ENCODE results near the gene TSPAN8. TPM values are rescaled to one million over a fixed set of nuclear protein-coding genes. Genes with fewer than 3 reads are reported as not detected.
"Not testable (repeated sequence)": the region's sequence is repeated elsewhere in the genome, so short reads cannot be mapped to it uniquely, and the experiment has no call there.

TSPAN8 gene
- total and polyA plus RNA-seq, 2 experiments from 2014 or later: 0.11 TPM; not detected in 1

GRCh38 chr12:71159878-71160277 is 2.1 kb upstream of the TSPAN8 start:
- Histone ChIP-seq H3K27me3 (no peaks in the 10 kb centered on the region), H3K4me1 (ENCODE audit: low read depth) (no peaks in the 10 kb centered on the region), H3K4me3 (no peak overlapping the region), H3K9me3 (ENCODE audit: low read depth) (no peaks in the 10 kb centered on the region), H3K36me3 (no peaks in the 10 kb centered on the region), H3K27ac (no peak overlapping the region)
- no peak for TF ChIP-seq CTCF (IDR thresholded peaks at IDR 0.05; ENCODE audit: low read depth, low read length)
- DNase-seq (ENCODE audit: low read depth in 1 of 2, low spot score in 1 of 2): no peak

- Histone ChIP-seq H3K27ac (no peak overlapping the region), H3K4me3 (no peak overlapping the region), H3K27me3 (no peaks in the 10 kb centered on the region), H3K36me3 (no peaks in the 10 kb centered on the region), H3K4me1 (ENCODE audit: low read depth) (no peaks in the 10 kb centered on the region), H3K9me3 (ENCODE audit: low read depth) (no peaks in the 10 kb centered on the region)
- no peak for DNase-seq (ENCODE audit: low read depth in 1 of 2, low spot score in 1 of 2)
- TF ChIP-seq CTCF (IDR thresholded peaks at IDR 0.05; ENCODE audit: low read depth, low read length): no peak
These were observed 1.5 kb upstream of the TSPAN8 start for GRCh38 chr12:71159264-71159663.

GRCh38 chr12:71158361-71158882 is 623 bp upstream of the TSPAN8 start:
- Histone ChIP-seq H3K36me3 (no peaks in the 10 kb centered on the region), H3K4me1 (ENCODE audit: low read depth) (no peaks in the 10 kb centered on the region), H3K9me3 (ENCODE audit: low read depth) (no peaks in the 10 kb centered on the region), H3K27ac (no peak overlapping the region), H3K4me3 (no peak overlapping the region), H3K27me3 (no peaks in the 10 kb centered on the region)
- no peak for DNase-seq (ENCODE audit: low read depth in 1 of 2, low spot score in 1 of 2)
- no peak for TF ChIP-seq CTCF (IDR thresholded peaks at IDR 0.05; ENCODE audit: low read depth, low read length)

- no peak overlapping the region for H3K27ac ChIP-seq
- TF ChIP-seq CTCF (IDR thresholded peaks at IDR 0.05; ENCODE audit: low read depth, low read length): no peak
- no peak overlapping the region for H3K4me3 ChIP-seq
- no peaks in the 10 kb centered on the region for H3K36me3 ChIP-seq
- no peaks in the 10 kb centered on the region for H3K9me3 ChIP-seq (ENCODE audit: low read depth)
- DNase-seq (ENCODE audit: low read depth in 1 of 2, low spot score in 1 of 2): no peak
- no peaks in the 10 kb centered on the region for H3K27me3 ChIP-seq
- H3K4me1 ChIP-seq (ENCODE audit: low read depth): no peaks in the 10 kb centered on the region
These were observed 2.6 kb downstream of the TSPAN8 start for GRCh38 chr12:71155225-71155624.

- H3K4me1 ChIP-seq (ENCODE audit: low read depth): no peaks in the 10 kb centered on the region
- no peaks in the 10 kb centered on the region for H3K9me3 ChIP-seq (ENCODE audit: low read depth)
- TF ChIP-seq CTCF (IDR thresholded peaks at IDR 0.05; ENCODE audit: low read depth, low read length): no peak
- peak in 1 of 2 donors; percentile 48 for DNase-seq (ENCODE audit: low read depth in 1 of 2, low spot score in 1 of 2)
- H3K27me3 ChIP-seq: no peaks in the 10 kb centered on the region
- no peak overlapping the region for H3K4me3 ChIP-seq
- no peaks in the 10 kb centered on the region for H3K36me3 ChIP-seq
- no peak overlapping the region for H3K27ac ChIP-seq
These were observed 4.9 kb downstream of the TSPAN8 start for GRCh38 chr12:71152851-71153250.

- not testable (repeated sequence) for H3K27ac ChIP-seq; H3K4me3 ChIP-seq; H3K4me1 ChIP-seq (ENCODE audit: low read depth); H3K9me3 ChIP-seq (ENCODE audit: low read depth); H3K27me3 ChIP-seq; DNase-seq (ENCODE audit: low read depth in 1 of 2, low spot score in 1 of 2); H3K36me3 ChIP-seq
These were observed 7.8 kb downstream of the TSPAN8 start for GRCh38 chr12:71150041-71150440.
